IPS-NIHi7 (cell line): ENCODE results near the gene KLRC3.
"Not testable (repeated sequence)": the region's sequence is repeated elsewhere in the genome, so short reads cannot be mapped to it uniquely, and the experiment has no call there.

Source experiments
- DNase-seq: peaks from one replicate; pipeline ENCODE4 v3.0.0; 2012; ENCODE audit warnings: mixed read lengths; ENCODE audit errors: extremely low spot score

The KLRC3 gene

DNA sequence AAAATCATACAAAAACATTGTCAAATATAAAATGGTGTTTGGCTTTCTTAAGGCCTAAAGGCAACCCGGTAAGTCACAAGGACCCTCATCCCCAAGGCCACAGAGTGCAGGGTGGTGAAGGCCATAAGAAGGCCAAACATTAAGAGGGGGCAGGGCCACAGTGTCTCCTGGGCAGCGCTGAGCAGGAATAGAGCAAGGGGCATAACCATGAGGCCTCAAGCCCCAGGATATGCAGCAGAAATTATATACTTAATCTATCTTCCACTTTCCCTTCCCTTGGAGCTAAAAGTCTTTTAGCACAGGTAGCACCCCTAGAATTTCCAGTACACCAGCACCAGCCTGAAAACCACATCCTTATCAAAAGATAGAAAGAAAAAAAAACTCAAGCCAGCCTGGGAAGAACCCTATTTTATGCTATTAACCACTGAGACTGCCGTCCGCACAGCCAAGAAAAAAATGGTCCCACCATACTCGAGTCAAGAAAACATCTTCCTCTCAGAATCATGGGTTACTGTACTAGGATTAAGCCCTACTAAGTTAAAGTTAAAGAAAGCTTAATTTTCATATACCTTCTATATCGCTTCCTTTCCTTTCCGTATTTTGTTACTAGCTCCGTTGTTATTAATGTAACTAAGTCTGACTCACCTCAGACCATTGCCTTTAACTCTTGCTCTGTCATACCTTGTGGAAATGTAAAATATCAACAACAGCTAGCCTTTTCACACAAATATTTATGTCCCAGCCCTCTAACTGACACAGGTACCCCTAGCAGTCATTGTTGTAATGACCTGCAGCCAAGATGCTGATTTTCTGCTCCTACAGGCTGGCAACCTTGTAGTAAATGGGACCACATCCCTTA is 50.6 kb downstream of the KLRC3 start:
- DNase-seq, result no peak

DNA sequence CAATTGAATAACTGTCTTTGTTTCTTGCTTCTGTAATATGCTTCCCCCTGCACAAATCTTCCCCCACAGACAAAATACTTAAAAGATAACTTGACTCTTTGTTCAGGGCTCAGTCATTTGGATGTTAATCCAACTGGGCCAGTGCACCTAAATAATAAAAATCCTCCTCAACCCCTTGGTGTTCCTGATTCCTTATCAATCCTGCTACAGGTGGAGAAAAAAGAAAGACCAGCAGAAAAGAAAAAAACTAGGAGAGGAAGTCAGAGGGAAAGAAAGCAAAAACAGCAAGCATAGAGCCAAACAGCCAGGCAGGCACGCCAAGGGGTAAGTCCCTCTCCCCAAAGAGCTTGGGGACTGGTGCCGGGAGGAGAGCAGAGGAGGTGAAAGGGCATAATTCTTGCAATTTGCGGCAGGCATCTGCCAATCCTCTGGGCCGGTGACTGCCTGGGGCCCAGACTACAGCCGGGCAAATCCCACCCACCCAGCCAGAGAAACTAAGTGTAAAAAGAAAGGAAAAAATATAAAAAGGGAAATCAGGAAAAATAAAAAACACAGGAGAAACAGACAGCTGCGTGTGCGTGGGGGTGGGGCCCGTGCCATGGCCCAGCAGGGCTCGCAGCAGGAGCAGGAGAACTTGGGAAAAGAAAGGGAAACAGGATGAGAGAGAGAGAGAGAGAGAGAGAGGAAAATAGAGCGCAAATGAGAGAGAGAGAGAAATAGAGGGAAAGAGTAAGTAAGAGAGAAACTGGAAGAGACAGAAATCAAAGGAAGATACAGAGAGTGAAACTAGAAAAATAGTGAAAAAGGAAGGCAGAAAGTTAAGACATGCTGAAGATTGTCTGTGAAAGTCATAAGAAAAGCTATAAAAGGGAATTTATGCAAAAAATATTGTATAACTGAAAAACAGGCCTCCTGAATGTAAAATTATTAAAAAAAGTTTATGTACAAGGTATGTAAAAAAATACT is 51.9 kb downstream of the KLRC3 start:
- DNase-seq, result no peak

DNA sequence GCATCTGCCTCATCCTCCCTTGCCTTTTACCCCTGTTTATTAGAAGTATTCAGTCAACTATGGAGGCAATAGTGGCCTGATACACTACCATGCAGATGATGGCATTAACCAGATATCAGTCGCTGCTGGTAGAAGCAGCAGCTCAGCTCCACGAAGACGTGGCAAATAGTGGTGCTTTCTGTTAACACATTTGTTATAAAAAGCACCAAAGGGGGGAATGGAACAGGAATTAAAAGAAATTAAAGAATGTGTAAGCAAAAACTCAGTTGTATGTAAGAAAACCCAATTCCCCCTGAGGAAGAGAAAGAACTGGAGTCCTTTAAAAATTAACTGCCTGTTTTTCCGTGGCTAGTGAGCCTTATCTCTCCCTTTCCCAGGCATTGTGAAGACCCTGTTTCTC is 52.7 kb downstream of the KLRC3 start:
- not testable (repeated sequence) for DNase-seq

DNA sequence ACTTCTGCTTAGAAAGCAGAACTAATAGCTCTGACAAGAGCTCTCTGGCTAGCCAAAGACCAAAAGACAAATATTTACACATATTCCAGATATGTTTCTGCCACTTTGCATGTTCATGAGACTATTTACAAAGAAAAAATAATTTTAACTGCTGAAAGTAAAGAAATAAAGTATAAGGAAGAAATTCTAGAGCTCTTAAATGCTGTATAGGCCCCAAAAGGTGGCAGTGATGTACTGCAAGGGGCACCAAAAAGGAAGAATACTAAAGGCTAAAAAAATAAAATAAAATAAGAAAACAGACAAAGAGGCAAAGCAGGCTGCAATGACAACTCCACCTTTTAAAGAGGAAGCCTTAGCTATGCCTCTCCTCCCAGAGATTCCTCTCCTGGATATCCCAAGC is 53.5 kb downstream of the KLRC3 start:
- DNase-seq, result no peak

DNA sequence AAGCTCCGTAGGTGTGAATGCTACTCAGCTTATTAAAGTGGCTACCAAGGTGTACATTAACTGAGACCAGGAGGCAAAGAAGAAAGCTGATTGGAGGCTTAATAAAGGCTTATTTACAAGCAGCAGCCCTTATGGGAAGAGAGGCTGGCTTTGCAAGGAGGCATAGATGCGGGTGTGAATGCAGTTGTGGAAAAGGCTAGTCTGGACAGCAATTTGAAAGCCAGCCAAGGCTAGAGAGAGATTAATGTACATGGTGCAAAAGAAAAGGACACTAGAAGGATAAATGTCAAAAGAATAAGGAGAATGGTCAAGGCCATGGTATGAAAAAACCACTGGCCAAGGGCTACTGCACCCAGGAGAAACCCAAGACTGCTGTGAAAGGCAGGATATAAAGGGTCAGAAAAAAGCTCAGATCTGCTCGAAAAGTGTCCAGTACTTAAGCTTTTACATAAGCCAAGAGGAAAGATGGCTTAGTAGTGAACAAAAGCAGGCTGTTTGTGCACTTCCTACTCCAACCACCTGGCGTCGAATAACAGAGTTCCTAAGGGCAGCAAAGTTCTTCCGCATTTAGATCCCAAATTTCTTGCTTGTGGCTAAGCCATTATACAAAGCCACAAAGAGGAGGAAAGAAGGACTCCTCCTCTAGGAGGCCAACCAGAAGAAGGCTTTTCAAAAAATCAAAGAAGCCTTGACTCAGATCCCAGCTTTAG is 54.5 kb downstream of the KLRC3 start:
- no peak for DNase-seq

DNA sequence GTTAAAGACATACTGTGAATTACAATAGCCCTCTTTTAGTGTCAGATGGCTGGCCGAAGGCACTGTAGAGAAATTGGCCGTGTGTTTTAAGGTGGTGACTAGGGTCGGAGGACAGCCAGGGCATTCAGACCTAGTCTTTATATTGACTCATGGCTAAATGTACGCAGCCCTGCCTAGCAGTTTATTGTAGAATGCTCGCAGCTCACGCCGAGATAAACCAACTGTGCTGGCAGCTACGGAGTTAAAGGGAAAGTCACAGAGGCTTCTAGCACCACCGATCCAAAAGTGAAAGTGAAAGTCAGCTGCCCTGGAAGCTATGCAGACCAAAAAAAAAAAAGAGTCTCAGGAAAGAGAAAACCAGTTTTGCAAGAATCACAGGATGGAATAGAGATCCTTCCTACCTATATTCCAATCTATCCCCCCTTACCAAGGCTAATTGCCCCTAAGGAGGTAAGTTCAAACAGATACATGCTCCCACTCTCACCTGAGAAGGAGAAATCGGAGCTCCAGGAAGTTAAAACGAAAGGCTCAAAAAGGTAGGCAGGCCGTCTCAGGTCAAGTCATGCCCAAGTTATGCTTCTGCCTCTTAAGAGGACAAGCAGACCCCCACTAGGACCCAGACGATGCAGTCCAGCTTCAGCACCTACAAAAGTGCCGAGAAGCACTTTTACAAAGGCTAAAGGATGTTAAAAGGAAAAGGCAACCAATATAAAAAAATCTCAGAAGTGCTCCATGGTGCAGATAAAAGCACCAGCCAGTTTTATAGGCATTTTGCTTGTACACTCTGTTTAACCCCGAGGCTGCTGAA is 55.4 kb downstream of the KLRC3 start:
- peak; percentile 57 for DNase-seq

DNA sequence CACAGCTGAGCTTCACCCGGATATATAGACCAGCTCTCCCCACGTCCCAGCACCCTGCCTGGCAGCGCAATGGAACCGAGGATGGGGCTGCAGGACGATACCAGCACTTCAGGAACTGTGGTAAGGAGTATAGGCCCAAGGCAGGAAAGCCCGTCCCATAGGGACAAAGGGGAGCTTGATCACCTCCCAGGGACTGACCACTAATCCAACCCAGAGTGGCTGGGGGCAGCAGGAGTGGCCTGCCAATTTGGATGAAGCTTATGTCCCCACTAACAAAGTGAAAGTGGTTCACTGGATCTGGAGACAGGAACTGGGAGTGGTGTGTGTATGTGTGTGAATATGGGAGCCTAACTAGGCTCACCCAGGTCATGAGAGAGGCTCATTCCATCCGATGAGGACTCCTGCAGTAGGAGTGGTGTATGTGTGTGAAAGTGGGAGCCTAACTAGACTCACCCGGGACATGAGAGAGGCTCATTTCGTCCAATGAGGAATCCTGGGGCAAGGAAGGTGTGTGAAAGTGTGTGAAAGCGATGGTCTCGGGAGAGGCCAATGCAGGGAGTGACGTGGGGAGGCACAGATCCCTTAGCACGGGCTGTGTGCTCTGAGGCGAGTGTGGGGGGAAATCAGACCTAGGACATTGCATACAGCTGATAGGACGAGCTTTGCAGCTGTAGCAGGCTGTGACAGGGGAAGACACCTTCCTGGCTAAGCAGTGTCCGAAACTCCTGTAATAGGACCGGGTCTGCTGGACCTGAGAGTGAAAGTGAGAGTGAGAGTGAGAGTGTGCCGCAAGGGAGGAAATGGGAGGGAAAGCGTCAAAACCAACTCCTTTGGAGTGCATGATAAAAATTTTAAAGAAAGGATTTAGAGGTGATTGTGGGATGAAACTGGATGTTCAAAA is 56.2 kb downstream of the KLRC3 start:
- DNase-seq, result peak; percentile 14

DNA sequence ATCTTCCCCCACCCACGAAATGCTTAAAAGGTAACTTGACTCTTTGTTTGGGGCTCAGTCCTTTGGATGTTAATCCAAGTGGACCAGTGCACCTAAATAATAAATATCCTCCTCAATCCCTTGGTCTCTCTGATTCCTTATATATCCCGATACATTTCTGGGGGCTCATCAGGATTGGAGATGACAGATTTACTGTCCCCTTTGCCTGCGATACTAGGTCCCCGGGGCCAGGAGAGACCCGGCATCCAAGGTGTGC is 56.8 kb downstream of the KLRC3 start:
- no peak for DNase-seq

- peak; percentile 7 for DNase-seq
These were observed 57.4 kb downstream of the KLRC3 start for GRCh38 chr12:10362828-10363657.

GRCh38 chr12:10362325-10362724 is 58.1 kb downstream of the KLRC3 start:
- DNase-seq, result no peak
